Measurements from ENCODE around the gene SLC12A8. TPM values are rescaled to one million over a fixed set of nuclear protein-coding genes. Genes with fewer than 3 reads are reported as not detected.

Gene SLC12A8
- total RNA-seq, 1 donor from 2014 or later: 3.0 TPM

DNA sequence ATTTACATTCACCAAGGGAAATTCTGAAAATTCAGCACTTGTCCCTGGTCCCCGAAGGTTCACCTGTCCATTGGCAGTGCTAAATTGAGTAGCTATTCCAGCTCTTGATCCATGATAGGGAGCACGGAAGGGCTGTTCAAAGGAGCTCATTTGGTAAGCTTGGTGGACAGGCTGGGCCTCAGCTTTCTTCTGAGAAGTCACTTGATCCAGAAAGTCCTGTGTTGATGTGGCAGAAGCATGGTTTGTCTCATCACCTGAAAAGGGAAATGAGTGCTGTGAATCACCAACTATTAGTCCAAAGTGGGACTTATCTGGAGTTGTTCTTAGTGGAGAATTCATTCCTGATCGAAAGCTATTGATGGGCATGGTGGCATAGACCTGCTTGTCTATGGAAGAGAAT lies 19.9 kb upstream of the SLC12A8 start:
- Mint-ChIP-seq H3K27me3 (ENCODE audit: unreplicated experiment) (no peaks in the 10 kb centered on the region), H3K9me3 (ENCODE audit: unreplicated experiment) (no peaks in the 10 kb centered on the region), H3K4me1 (ENCODE audit: unreplicated experiment) (peaks cover 16% of the 10 kb centered on the region), H3K4me3 (ENCODE audit: unreplicated experiment) (no peak overlapping the region), H3K27ac (ENCODE audit: unreplicated experiment) (no peak overlapping the region), H3K36me3 (ENCODE audit: unreplicated experiment) (peaks cover 26% of the 10 kb centered on the region)
- TF ChIP-seq, protein P1, sequence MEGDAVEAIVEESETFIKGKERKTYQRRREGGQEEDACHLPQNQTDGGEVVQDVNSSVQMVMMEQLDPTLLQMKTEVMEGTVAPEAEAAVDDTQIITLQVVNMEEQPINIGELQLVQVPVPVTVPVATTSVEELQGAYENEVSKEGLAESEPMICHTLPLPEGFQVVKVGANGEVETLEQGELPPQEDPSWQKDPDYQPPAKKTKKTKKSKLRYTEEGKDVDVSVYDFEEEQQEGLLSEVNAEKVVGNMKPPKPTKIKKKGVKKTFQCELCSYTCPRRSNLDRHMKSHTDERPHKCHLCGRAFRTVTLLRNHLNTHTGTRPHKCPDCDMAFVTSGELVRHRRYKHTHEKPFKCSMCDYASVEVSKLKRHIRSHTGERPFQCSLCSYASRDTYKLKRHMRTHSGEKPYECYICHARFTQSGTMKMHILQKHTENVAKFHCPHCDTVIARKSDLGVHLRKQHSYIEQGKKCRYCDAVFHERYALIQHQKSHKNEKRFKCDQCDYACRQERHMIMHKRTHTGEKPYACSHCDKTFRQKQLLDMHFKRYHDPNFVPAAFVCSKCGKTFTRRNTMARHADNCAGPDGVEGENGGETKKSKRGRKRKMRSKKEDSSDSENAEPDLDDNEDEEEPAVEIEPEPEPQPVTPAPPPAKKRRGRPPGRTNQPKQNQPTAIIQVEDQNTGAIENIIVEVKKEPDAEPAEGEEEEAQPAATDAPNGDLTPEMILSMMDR (IDR thresholded peaks at IDR 0.05): no peak
- DNase-seq (ENCODE audit: extremely low spot score, unreplicated experiment): no peak

DNA sequence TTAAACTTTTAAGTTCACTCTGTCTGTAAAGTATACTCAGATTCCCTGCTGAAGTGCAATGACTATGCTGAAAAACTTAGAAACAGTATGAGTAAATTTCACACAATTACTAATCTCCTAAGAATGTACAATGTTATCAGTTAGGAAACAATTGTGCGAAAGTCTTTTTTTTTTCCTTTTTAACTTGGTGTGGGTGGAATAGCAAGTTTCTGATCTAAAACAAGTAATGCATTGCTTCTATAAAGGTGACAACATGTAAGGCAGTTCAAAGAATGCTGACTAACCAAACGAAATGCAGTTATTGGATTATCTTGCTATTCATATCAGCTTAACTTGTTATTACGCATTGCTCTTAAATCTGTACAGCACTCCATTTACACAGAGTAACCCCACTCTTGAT lies 19.3 kb upstream of the SLC12A8 start:
- H3K27ac Mint-ChIP-seq (ENCODE audit: unreplicated experiment): peak overlapping the region; percentile 69

DNA sequence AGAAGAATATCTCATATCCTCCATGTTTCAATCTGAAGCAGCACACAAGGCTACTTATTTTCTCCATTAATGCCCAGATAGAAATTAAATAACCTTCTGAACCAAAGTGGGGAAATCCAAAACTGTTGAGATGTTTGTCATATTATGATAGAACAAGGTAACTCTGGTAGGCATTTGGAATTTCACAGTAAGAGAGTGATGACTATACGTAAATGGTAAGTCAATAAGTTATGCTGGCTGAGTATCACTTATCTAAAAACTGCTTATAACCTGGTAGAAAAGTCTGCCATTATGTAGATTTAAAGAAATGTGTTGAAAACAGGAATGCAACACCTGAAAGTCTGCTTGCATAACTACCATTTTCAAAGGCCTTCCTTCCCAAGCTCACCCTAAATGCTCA lies 17.2 kb upstream of the SLC12A8 start:
- TF ChIP-seq, protein P1 (IDR thresholded peaks at IDR 0.05): no peak
- peaks cover 16% of the 10 kb centered on the region for H3K4me1 Mint-ChIP-seq (ENCODE audit: unreplicated experiment)
- H3K27me3 Mint-ChIP-seq (ENCODE audit: unreplicated experiment): no peaks in the 10 kb centered on the region
- no peak overlapping the region for H3K4me3 Mint-ChIP-seq (ENCODE audit: unreplicated experiment)
- DNase-seq (ENCODE audit: extremely low spot score, unreplicated experiment): no peak
- H3K36me3 Mint-ChIP-seq (ENCODE audit: unreplicated experiment): peaks cover 28% of the 10 kb centered on the region
- H3K27ac Mint-ChIP-seq (ENCODE audit: unreplicated experiment): no peak overlapping the region
- no peaks in the 10 kb centered on the region for H3K9me3 Mint-ChIP-seq (ENCODE audit: unreplicated experiment)

More for the DNA sequence above, 19.3 kb upstream of the SLC12A8 start:
- H3K9me3 Mint-ChIP-seq (ENCODE audit: unreplicated experiment): no peaks in the 10 kb centered on the region
- H3K36me3 Mint-ChIP-seq (ENCODE audit: unreplicated experiment): peaks cover 24% of the 10 kb centered on the region
- peaks cover 16% of the 10 kb centered on the region for H3K4me1 Mint-ChIP-seq (ENCODE audit: unreplicated experiment)
- no peak for DNase-seq (ENCODE audit: extremely low spot score, unreplicated experiment)
- no peaks in the 10 kb centered on the region for H3K27me3 Mint-ChIP-seq (ENCODE audit: unreplicated experiment)
- H3K4me3 Mint-ChIP-seq (ENCODE audit: unreplicated experiment): no peak overlapping the region
- TF ChIP-seq, protein P1 (IDR thresholded peaks at IDR 0.05): no peak

DNA sequence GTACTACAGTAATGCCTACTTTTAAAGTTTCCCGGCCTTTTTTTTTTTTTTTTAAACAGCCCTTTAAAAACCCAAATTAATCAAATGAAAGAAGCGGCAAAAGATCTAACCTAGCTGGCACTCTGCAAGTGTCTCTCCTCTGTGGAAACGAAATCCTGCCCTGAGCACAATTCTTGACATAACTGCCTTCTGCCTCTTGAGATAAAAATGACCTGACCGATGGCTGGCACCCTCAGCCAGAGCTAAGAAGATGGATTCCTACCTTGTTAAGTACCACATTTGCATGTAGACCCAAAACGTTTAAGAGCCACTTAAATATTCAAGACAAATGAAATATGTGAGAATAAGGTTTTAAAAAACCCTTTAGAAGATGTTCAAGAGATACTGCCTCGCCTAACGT lies 16.6 kb upstream of the SLC12A8 start:
- Mint-ChIP-seq H3K36me3 (ENCODE audit: unreplicated experiment) (peaks cover 29% of the 10 kb centered on the region), H3K27ac (ENCODE audit: unreplicated experiment) (no peak overlapping the region), H3K9me3 (ENCODE audit: unreplicated experiment) (no peaks in the 10 kb centered on the region), H3K4me1 (ENCODE audit: unreplicated experiment) (peaks cover 16% of the 10 kb centered on the region), H3K4me3 (ENCODE audit: unreplicated experiment) (no peak overlapping the region), H3K27me3 (ENCODE audit: unreplicated experiment) (no peaks in the 10 kb centered on the region)
- no peak for DNase-seq (ENCODE audit: extremely low spot score, unreplicated experiment)
- TF ChIP-seq, protein P1 (IDR thresholded peaks at IDR 0.05): no peak

DNA sequence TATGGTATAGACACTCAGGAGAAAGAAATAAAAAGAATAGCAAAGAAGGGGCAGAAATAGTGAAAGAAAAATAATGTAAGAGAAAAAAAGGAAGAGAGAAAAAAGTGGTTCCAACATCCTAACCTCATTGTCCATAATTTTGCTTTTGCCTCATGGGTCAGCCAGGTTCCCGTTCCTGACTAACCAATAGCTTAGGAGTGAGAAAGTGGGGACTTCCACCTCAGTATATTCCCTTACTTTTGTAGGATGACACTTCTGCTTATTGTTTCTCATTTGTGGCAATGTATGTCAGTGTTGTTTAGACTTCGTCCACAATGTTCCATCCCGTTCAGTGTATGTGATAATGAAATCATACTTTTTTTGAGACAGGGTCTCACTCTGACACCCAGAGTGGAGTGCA lies 9.3 kb upstream of the SLC12A8 start:
- Mint-ChIP-seq H3K4me3 (ENCODE audit: unreplicated experiment) (no peak overlapping the region), H3K4me1 (ENCODE audit: unreplicated experiment) (no peaks in the 10 kb centered on the region), H3K27ac (ENCODE audit: unreplicated experiment) (no peak overlapping the region), H3K9me3 (ENCODE audit: unreplicated experiment) (no peaks in the 10 kb centered on the region), H3K27me3 (ENCODE audit: unreplicated experiment) (no peaks in the 10 kb centered on the region), H3K36me3 (ENCODE audit: unreplicated experiment) (peaks cover 10% of the 10 kb centered on the region)
- DNase-seq (ENCODE audit: extremely low spot score, unreplicated experiment): no peak
- TF ChIP-seq, protein P1 (IDR thresholded peaks at IDR 0.05): no peak

Measured in osteocyte (in vitro differentiated cells).